TTC549 (cell line): ENCODE results near the gene SLC35F3.
A peak's percentile ranks its signal among the peaks of the same experiment; 100 is the strongest.

ENCODE experiments used
- FAIRE-seq: peaks from 2 replicates; lab custom pipeline; 2012; peaks lifted over from hg19 to GRCh38; lab: Jason Lieb, UNC

The SLC35F3 gene

GRCh38 chr1:234040446-234041317 is 136.2 kb downstream of the SLC35F3 start:
- FAIRE-seq = no peak

DNA sequence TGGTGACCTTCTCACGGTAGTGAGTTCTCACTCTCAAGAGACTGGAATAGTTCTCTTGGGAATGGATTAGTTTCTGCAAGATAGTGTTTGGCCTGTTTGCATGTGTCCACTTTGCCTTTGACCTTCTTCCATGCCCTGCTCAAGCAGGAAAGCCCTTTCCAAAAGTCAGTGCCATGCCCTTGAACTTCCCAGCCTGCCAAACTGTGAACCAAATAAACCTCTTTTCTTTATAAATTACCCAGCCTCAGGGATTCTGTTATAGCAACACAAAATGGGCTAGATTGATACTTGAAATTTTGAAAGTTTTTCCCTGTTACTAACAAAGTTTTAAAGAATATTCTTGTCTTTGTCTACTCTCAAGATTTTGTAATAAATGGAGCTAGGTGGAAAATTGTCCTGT is 139.6 kb downstream of the SLC35F3 start:
- FAIRE-seq = no peak

- FAIRE-seq = no peak
These were observed 142.6 kb downstream of the SLC35F3 start for GRCh38 chr1:234047123-234047522.

GRCh38 chr1:234062166-234062565 is 157.7 kb downstream of the SLC35F3 start:
- no peak for FAIRE-seq

- peak; percentile 95 for FAIRE-seq
These were observed 161.4 kb downstream of the SLC35F3 start for GRCh38 chr1:234065794-234066447.

GRCh38 chr1:234067581-234068337 is 163.3 kb downstream of the SLC35F3 start:
- no peak for FAIRE-seq

DNA sequence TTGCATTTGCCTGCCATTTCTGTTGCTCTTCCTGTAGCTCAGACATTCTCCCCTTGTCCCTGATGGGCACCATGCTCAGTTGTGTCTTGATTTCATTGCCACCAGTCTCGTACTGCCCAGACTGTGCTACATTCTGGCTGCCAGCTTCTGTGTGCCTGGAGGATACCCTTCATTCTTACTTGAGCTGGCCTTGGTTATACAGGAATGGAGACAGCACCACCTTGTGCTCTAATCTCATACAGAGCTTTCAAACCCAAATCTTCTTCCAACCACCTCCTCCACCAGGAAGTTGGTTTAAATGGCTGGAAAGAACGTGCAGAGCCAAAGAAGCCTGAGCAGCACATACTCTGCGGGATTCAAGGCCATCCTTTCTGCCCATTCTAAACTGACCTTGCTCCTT is 165.3 kb downstream of the SLC35F3 start:
- FAIRE-seq = no peak

DNA sequence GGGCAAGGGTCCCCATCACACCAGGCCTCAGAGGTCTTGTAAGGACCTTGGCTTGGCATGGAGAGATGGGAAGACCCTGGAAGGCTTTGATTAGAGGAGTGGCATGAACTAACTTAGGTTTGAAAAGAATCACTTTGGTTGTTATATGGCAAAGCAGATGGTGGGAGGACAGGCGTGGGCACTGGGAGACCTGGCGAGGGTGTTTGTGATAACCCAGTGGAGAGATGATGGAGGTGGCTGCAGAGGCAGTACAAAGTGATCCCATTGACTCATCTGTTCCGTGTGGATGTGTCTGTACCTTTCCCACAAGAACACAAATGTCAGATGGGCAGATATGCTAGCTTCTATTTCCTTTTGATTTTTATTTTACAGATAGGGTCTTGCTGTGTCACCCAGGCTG is 168.3 kb downstream of the SLC35F3 start:
- FAIRE-seq = no peak

DNA sequence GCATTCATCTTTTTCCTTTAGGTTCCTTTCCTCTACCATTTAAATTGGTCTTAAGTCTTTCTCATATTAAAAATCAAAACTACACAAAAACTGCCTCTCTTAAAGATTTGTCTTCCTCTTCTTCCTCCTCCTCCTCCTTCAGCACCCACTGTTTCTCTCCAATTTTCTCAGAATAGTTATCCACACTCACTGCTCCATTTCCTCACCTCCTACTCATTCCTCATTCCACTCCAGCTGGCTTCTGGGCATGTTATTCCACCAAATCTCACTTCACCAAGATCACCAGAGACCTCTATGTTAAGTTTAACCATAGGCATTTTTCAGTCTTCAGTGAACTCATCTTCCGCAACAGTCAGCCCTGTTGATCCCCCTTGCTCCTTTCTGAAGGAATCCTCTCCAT is 173.7 kb downstream of the SLC35F3 start:
- FAIRE-seq = no peak

DNA sequence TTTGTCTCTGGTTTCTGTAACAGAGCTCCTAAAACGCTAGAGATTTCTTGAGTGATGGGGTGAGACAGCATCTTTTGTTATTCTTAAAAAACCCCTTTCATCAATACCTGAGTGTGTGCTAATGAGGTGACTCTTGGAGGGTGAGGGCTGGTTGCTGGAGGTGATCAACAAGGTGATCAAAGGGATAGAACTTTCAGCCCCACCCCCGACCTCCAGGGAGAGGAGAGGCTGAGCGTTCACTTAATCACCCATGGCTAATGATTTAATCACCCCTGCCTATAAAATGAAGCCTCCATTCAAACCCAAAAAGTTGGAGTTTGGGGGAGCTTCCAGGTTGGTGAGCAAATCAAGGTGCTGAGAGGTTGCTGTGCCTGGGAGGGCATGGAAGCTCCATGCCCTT is 175.4 kb downstream of the SLC35F3 start:
- no peak for FAIRE-seq

- FAIRE-seq = no peak
These were observed 179.0 kb downstream of the SLC35F3 start for GRCh38 chr1:234083460-234083859.

- no peak for FAIRE-seq
These were observed 184.9 kb downstream of the SLC35F3 start for GRCh38 chr1:234089396-234089795.

GRCh38 chr1:234090212-234091064 is 186.0 kb downstream of the SLC35F3 start:
- FAIRE-seq = no peak

DNA sequence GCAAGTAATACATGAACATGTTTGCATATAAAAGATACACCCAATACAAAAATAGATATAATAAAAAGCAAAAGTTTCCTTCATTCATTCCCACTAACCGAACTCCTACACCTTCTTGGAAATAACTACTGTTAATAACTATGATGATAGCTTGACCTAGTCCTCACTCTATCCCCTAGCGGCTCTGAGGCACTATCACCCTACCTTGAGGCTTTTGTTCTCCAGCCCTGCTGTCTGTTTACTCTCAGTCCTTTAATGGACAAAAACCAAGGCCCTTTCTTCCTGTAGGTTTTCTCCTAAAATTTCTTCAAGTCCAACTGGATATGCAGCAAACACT is 186.6 kb downstream of the SLC35F3 start:
- FAIRE-seq = no peak

DNA sequence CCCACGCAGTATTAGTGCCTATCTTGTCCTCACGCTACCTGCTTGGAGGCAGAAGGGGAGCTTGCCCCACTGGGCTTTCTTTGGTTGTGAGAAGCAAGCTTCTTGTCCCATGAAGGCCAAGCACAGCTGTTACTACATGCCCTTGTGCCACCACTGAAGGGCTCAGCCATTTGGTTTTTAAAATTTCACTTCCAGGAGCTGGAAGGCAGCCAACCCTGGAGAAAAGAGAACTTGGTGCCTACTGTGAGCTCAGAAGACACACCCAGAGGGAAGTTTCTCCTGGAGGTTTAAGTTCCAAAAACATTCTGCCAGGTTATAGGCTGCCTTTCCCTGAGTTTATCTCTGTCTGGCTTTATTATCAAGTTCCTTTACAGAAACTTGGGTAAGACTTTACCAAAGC is 187.4 kb downstream of the SLC35F3 start:
- no peak for FAIRE-seq

DNA sequence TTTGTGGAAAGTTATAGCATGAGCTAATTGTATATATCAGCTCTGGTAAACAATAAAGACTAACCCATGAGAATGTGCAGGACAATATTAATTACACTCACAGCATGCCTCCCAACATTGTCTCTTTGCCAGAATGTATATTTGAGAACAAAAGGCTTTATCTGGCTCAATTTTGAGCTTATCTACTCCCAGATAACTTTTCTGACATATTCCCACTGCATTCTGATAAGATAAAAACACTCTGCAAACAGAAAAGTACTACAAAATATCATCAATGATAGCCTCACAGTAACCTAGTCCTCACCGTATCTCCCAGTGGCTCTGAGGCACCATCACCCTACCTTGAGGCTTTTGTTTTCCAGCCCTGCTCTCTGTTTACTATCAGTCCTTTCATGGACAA is 188.6 kb downstream of the SLC35F3 start:
- no peak for FAIRE-seq

GRCh38 chr1:234093741-234094140 is 189.3 kb downstream of the SLC35F3 start:
- no peak for FAIRE-seq

- no peak for FAIRE-seq
These were observed 189.7 kb downstream of the SLC35F3 start for GRCh38 chr1:234094172-234094571.

- no peak for FAIRE-seq
These were observed 191.8 kb downstream of the SLC35F3 start for GRCh38 chr1:234096161-234096770.

- no peak for FAIRE-seq
These were observed 198.1 kb downstream of the SLC35F3 start for GRCh38 chr1:234102583-234102982.

DNA sequence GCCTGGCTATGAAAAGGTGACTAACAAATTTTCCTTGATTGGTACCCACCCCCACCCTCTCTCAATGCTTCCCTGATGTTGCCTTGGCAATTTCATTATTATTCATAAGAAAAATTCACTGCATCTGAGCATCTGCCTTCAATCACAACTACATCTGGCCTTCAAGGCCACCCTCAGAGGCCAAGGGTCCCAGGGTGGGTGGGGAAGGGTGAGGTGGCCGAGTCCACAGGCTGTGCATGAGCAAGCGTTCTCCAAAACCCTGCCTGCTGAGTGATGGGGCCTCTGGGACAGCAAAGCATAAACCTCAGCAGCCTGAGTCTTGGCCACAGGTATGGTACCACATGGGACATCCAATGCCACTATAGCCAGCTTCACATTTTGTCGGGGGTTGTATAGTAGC is 198.7 kb downstream of the SLC35F3 start:
- no peak for FAIRE-seq

- no peak for FAIRE-seq
These were observed 201.6 kb downstream of the SLC35F3 start for GRCh38 chr1:234106032-234106431.
